ENCODE measurements around the gene SHMT2.

Gene SHMT2

GRCh38 chr12:57218030-57218853 is 11.3 kb upstream of the SHMT2 start:
- no peak for TF ChIP-seq CTCF (IDR thresholded peaks at IDR 0.05; ENCODE audit: low read length, missing control alignments)
- no peak for DNase-seq (ENCODE audit: low read depth)
- H3K4me3 ChIP-seq (replicated peaks; ENCODE audit: low read depth, low read length) = no peak overlapping the region

GRCh38 chr12:57219205-57219992 is 10.1 kb upstream of the SHMT2 start:
- H3K4me3 ChIP-seq (replicated peaks; ENCODE audit: low read depth, low read length) = no peak overlapping the region
- TF ChIP-seq CTCF (IDR thresholded peaks at IDR 0.05; ENCODE audit: low read length, missing control alignments) = no peak
- no peak for DNase-seq (ENCODE audit: low read depth)

- no peak for DNase-seq (ENCODE audit: low read depth)
- no peak overlapping the region for H3K4me3 ChIP-seq (replicated peaks; ENCODE audit: low read depth, low read length)
- TF ChIP-seq CTCF (IDR thresholded peaks at IDR 0.05; ENCODE audit: low read length, missing control alignments) = no peak
These were observed 9.3 kb upstream of the SHMT2 start for GRCh38 chr12:57219993-57220754.

DNA sequence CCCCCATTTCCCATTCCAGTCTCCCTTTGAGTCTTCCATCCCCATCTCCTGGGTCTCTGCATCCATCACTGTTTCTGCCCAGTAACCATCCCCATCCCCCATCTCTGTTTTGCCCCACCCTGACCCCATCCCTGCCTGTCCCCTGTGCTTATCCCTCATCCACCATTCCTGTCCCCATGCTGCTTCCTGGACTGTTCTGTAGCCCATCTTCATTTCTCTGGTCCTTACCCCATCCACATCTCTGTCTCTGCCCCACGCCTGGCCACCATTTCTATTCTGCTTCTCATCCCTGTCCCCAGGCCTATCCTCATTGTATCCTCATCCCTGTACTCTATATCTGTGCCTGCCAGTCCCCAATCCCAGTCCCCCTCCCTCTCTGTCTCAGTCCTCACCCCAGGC is 8.7 kb upstream of the SHMT2 start:
- H3K4me3 ChIP-seq (replicated peaks; ENCODE audit: low read depth, low read length) = no peak overlapping the region
- no peak for DNase-seq (ENCODE audit: low read depth)
- TF ChIP-seq CTCF (IDR thresholded peaks at IDR 0.05; ENCODE audit: low read length, missing control alignments) = no peak

- DNase-seq (ENCODE audit: low read depth) = no peak
- TF ChIP-seq CTCF (IDR thresholded peaks at IDR 0.05; ENCODE audit: low read length, missing control alignments) = no peak
- H3K4me3 ChIP-seq (replicated peaks; ENCODE audit: low read depth, low read length) = no peak overlapping the region
These were observed 8.2 kb upstream of the SHMT2 start for GRCh38 chr12:57221169-57221917.
